Liver (tissue), 9 donors: ENCODE results near the gene ITGBL1. TPM values are rescaled to one million over a fixed set of nuclear protein-coding genes. Genes with fewer than 3 reads are reported as not detected.

Experiments
- DNase-seq: peaks from one replicate; pipeline ENCODE4 v3.0.0-alpha.2; 2017; ENCODE audit warnings: low spot score
- H3K27ac ChIP-seq, 2 donors: one replicate each; pipeline ENCODE4 v1.7.0; 2013; ENCODE audit warnings: inconsistent platforms in 2 of 2, low read length in 2 of 2, control low read depth in 1 of 2, low read depth in 1 of 2, mild to moderate bottlenecking in 1 of 2
- H3K27me3 ChIP-seq, 4 donors: one replicate each; pipeline versions ENCODE4 v1.6.1 to v1.7.0; 2013; ENCODE audit warnings: low read length in 3 of 4, inconsistent platforms in 1 of 4, mild to moderate bottlenecking in 1 of 4, moderate library complexity in 1 of 4; ENCODE audit not compliant: control insufficient read depth in 4 of 4, insufficient read depth in 4 of 4
- H3K36me3 ChIP-seq, 4 donors: one replicate each; pipeline versions ENCODE4 v1.6.1 to v1.7.0; 2013; ENCODE audit warnings: low read length in 3 of 4, mild to moderate bottlenecking in 3 of 4, low read depth in 1 of 4, moderate library complexity in 1 of 4; ENCODE audit not compliant: control insufficient read depth in 4 of 4, insufficient read depth in 3 of 4
- H3K4me1 ChIP-seq, 4 donors: one replicate each; pipeline versions ENCODE4 v1.6.1 to v1.7.0; 2013; ENCODE audit warnings: low read length in 3 of 4, mild to moderate bottlenecking in 3 of 4, moderate library complexity in 1 of 4; ENCODE audit not compliant: control insufficient read depth in 4 of 4, insufficient read depth in 4 of 4
- H3K4me3 ChIP-seq, 3 donors: one replicate each; pipeline versions ENCODE4 v1.6.1 to v1.7.0; 2013; ENCODE audit warnings: low read length in 3 of 3, control low read depth in 1 of 3, low read depth in 1 of 3, mild to moderate bottlenecking in 1 of 3
- H3K9ac ChIP-seq, 2 donors: one replicate each; pipeline ENCODE4 v1.7.0; 2013; ENCODE audit warnings: low read length in 2 of 2, mild to moderate bottlenecking in 2 of 2, moderate library complexity in 2 of 2, control low read depth in 1 of 2, low read depth in 1 of 2
- H3K9me3 ChIP-seq, 4 donors: one replicate each; pipeline versions ENCODE4 v1.6.1 to v1.7.0; 2013; ENCODE audit warnings: low read length in 3 of 4; ENCODE audit not compliant: control insufficient read depth in 4 of 4
- ATF3 ChIP-seq: IDR thresholded peaks from 2 replicates; pipeline ENCODE4 v1.6.1; 2016; ENCODE audit warnings: antibody characterized with exemption
- CTCF ChIP-seq: fragments of 150-350 bp; IDR thresholded peaks from 2 replicates; pipeline ENCODE4 v1.5.1; 2017; ENCODE audit warnings: improper control_type of control experiment, low read depth, low read length; ENCODE audit not compliant: missing input control
- EGR1 ChIP-seq, 2 donors: IDR thresholded peaks; 2 replicates each; pipeline ENCODE4 v1.6.1; 2016 to 2018; ENCODE audit warnings: antibody characterized with exemption in 2 of 2, low read depth in 2 of 2
- FOXA1 ChIP-seq: IDR thresholded peaks from 2 replicates; pipeline ENCODE4 v1.6.1; 2016; ENCODE audit warnings: antibody characterized with exemption
- FOXA2 ChIP-seq: IDR thresholded peaks from 2 replicates; pipeline ENCODE4 v1.6.1; 2016; ENCODE audit warnings: antibody characterized with exemption
- GABPA ChIP-seq, 2 donors: IDR thresholded peaks in 1 of 2; conservative IDR thresholded peaks in 1 of 2; 2 replicates each; pipeline ENCODE4 v1.6.1; 2016; ENCODE audit warnings: antibody characterized with exemption in 2 of 2, mild to moderate bottlenecking in 1 of 2, moderate library complexity in 1 of 2
- HNF4A ChIP-seq, 2 donors: conservative IDR thresholded peaks; 2 replicates each; pipeline ENCODE4 v1.6.1; 2016; ENCODE audit warnings: antibody characterized with exemption in 2 of 2, mild to moderate bottlenecking in 2 of 2
- HNF4G ChIP-seq: IDR thresholded peaks from 2 replicates; pipeline ENCODE4 v1.6.1; 2016; ENCODE audit warnings: antibody characterized with exemption
- JUND ChIP-seq, 2 donors: IDR thresholded peaks; 2 replicates each; pipeline ENCODE4 v1.6.1; 2016; ENCODE audit warnings: antibody characterized with exemption in 2 of 2
- NR2F2 ChIP-seq: IDR thresholded peaks from 2 replicates; pipeline ENCODE4 v1.6.1; 2016; ENCODE audit warnings: antibody characterized with exemption
- RAD21 ChIP-seq, 2 donors: IDR thresholded peaks; 2 replicates each; pipeline ENCODE4 v1.6.1; 2016; ENCODE audit warnings: antibody characterized with exemption in 2 of 2, mild to moderate bottlenecking in 2 of 2
- REST ChIP-seq: IDR thresholded peaks from 2 replicates; pipeline ENCODE4 v1.6.1; 2016; ENCODE audit warnings: antibody characterized with exemption, mild to moderate bottlenecking
- RXRA ChIP-seq, 2 donors: IDR thresholded peaks; 2 replicates each; pipeline ENCODE4 v1.6.1; 2017 to 2018; ENCODE audit warnings: antibody characterized with exemption in 2 of 2, mild to moderate bottlenecking in 1 of 2
- SP1 ChIP-seq: IDR thresholded peaks from 2 replicates; pipeline ENCODE4 v1.6.1; 2018; ENCODE audit warnings: antibody characterized with exemption, mild to moderate bottlenecking
- TAF1 ChIP-seq: conservative IDR thresholded peaks from 2 replicates; pipeline ENCODE4 v1.6.1; 2016; ENCODE audit warnings: antibody characterized with exemption, mild to moderate bottlenecking
- YY1 ChIP-seq: IDR thresholded peaks from 2 replicates; pipeline ENCODE4 v1.6.1; 2016; ENCODE audit warnings: antibody characterized with exemption, mild to moderate bottlenecking
- WGBS: extraction: QIAGEN DNeasy Blood & Tissue Kit; methylation state at CpG from one replicate; pipeline ENCODE4 v1.1.7; 2013; 5-methylcytosine and 5-hydroxymethylcytosine counted together
- polyA plus RNA-seq, 2 donors: library from polyadenylated mRNA; stranded (reverse) in 1 of 2; unstranded in 1 of 2; fragments of 200-250 nt in 1 of 2; fragments of >200 nt in 1 of 2; fragmentation: Nextera tagmentation in 1 of 2; extraction: Ambion mirVana in 1 of 2; gene quantifications; one replicate each; pipeline versions ENCODE4 v1.2.1 to v1.2.3, GENCODE V29; 2013 to 2015
- total RNA-seq, 2 donors: library from RNA; depleted of rRNA; stranded (reverse); fragments of >200 nt; gene quantifications; one replicate each; pipeline ENCODE4 v1.2.3, GENCODE V29; 2014
- TF ChIP-seq, protein P1 (sequence below): IDR thresholded peaks from 2 replicates; pipeline ENCODE4 v1.6.1; 2016; ENCODE audit warnings: antibody characterized with exemption
- TF ChIP-seq, protein P2 (sequence below): IDR thresholded peaks from 2 replicates; pipeline ENCODE4 v1.6.1; 2016; ENCODE audit warnings: antibody characterized with exemption
- donor health status: healthy.
- donor health status: healthy.
- donor health status: healthy.
- donor health status: healthy.
- donor health status: healthy.

The ITGBL1 gene
- total and polyA plus RNA-seq, 4 donors, result 0.28 to 2.2 (median 1.2) TPM

- Histone ChIP-seq H3K9me3 (no peaks in the 10 kb centered on the region), H3K36me3 (no peaks in the 10 kb centered on the region), H3K27ac (no peak overlapping the region), H3K4me1 (peaks cover 0 to 8% (median 4%) of the 10 kb centered on the region in 4 donors), H3K27me3 (no peaks in the 10 kb centered on the region), H3K4me3 (no peak overlapping the region), H3K9ac (no peak overlapping the region)
- TF ChIP-seq GABPA (IDR thresholded peaks at IDR 0.05 in 1 of 2, conservative IDR thresholded peaks at IDR 0.05 in 1 of 2) (no peak), TAF1 (no peak), RXRA (IDR thresholded peaks at IDR 0.05) (no peak), SP1 (no peak), YY1 (no peak), FOXA1 (no peak), CTCF (no peak), FOXA2 (no peak), RAD21 (IDR thresholded peaks at IDR 0.05) (no peak), EGR1 (IDR thresholded peaks at IDR 0.05; ENCODE audit: low read depth in 2 of 2) (no peak), REST (no peak), HNF4G (no peak), ATF3 (no peak), HNF4A (conservative IDR thresholded peaks at IDR 0.05) (no peak), JUND (IDR thresholded peaks at IDR 0.05) (no peak), NR2F2 (no peak)
- TF ChIP-seq, protein P1, sequence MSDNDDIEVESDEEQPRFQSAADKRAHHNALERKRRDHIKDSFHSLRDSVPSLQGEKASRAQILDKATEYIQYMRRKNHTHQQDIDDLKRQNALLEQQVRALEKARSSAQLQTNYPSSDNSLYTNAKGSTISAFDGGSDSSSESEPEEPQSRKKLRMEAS, result no peak
- TF ChIP-seq, protein P2, sequence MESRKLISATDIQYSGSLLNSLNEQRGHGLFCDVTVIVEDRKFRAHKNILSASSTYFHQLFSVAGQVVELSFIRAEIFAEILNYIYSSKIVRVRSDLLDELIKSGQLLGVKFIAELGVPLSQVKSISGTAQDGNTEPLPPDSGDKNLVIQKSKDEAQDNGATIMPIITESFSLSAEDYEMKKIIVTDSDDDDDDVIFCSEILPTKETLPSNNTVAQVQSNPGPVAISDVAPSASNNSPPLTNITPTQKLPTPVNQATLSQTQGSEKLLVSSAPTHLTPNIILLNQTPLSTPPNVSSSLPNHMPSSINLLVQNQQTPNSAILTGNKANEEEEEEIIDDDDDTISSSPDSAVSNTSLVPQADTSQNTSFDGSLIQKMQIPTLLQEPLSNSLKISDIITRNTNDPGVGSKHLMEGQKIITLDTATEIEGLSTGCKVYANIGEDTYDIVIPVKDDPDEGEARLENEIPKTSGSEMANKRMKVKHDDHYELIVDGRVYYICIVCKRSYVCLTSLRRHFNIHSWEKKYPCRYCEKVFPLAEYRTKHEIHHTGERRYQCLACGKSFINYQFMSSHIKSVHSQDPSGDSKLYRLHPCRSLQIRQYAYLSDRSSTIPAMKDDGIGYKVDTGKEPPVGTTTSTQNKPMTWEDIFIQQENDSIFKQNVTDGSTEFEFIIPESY, result no peak
- DNase-seq, result no peak
Observed at GRCh38 chr13:101631395-101631794, 178.9 kb downstream of the ITGBL1 start.

- Histone ChIP-seq H3K9me3 (no peaks in the 10 kb centered on the region), H3K27me3 (no peaks in the 10 kb centered on the region), H3K27ac (peak overlapping the region in 1 of 2 donors; percentile 6), H3K4me1 (peaks cover 0 to 6% (median 1%) of the 10 kb centered on the region in 4 donors), H3K9ac (no peak overlapping the region), H3K4me3 (no peak overlapping the region), H3K36me3 (no peaks in the 10 kb centered on the region)
- DNase-seq, result no peak
- 66% methylated on average over 2 of the region's 2 CpGs for WGBS
- TF ChIP-seq, protein P2, result no peak
- TF ChIP-seq SP1 (peak; percentile 9), REST (no peak), FOXA2 (peak; percentile 60)
Observed at GRCh38 chr13:101634142-101634541, 181.7 kb downstream of the ITGBL1 start.
